GM23338 (cell line): ENCODE results near the gene TIMM17A. TPM values are rescaled to one million over a fixed set of nuclear protein-coding genes. Genes with fewer than 3 reads are reported as not detected.

Experiments used
- ATAC-seq: fragments of 200-7000 bp; cut with Tn5 transposase; 3 replicates; pipeline ENCODE4 v1.9.1; 2020
- DNase-seq: peaks from one replicate; pipeline ENCODE4 v3.0.0-alpha.2; 2015; ENCODE audit warnings: low spot score
- H2AFZ ChIP-seq: fragments of 200-600 bp; sonication (generic); 2 replicates; pipeline ENCODE4 v1.8.0; 2016; ENCODE audit warnings: antibody characterized with exemption, mild to moderate bottlenecking, moderate library complexity
- H3F3A ChIP-seq: fragments of 200-600 bp; sonication (generic); replicated peaks from 2 replicates; pipeline ENCODE4 v1.8.0; 2017; ENCODE audit warnings: antibody characterized with exemption, mixed run types, low read depth
- H3K27ac ChIP-seq: fragments of 200-600 bp; sonication (generic); 2 replicates; pipeline ENCODE4 v1.6.1; 2016; ENCODE audit warnings: low read depth
- H3K27me3 ChIP-seq: fragments of 200-600 bp; sonication (generic); 2 replicates; pipeline ENCODE4 v1.8.0; 2016; ENCODE audit warnings: mild to moderate bottlenecking, mixed run types, moderate library complexity; ENCODE audit not compliant: insufficient read depth
- H3K36me3 ChIP-seq: fragments of 200-600 bp; sonication (generic); 2 replicates; pipeline ENCODE4 v1.8.0; 2016; ENCODE audit warnings: mild to moderate bottlenecking; ENCODE audit not compliant: insufficient read depth
- H3K4me1 ChIP-seq: fragments of 200-600 bp; sonication (generic); 2 replicates; pipeline ENCODE4 v1.8.0; 2016; ENCODE audit warnings: mild to moderate bottlenecking, moderate library complexity; ENCODE audit not compliant: insufficient read depth
- H3K4me2 ChIP-seq: fragments of 200-600 bp; sonication (generic); 2 replicates; pipeline ENCODE4 v1.7.1; 2017; ENCODE audit warnings: mixed run types
- H3K4me3 ChIP-seq: fragments of 200-600 bp; sonication (generic); 2 replicates; pipeline ENCODE4 v1.6.1; 2016; ENCODE audit warnings: mixed run types
- H3K79me2 ChIP-seq: fragments of 200-600 bp; sonication (generic); replicated peaks from 2 replicates; pipeline ENCODE4 v1.8.0; 2017; ENCODE audit warnings: mild to moderate bottlenecking; ENCODE audit not compliant: insufficient read depth
- H3K9me2 ChIP-seq: fragments of 200-600 bp; sonication (generic); 2 replicates; pipeline ENCODE4 v1.8.0; 2017; ENCODE audit not compliant: insufficient read depth
- H4K20me1 ChIP-seq: fragments of 200-600 bp; sonication (generic); replicated peaks from 2 replicates; pipeline ENCODE4 v1.8.0; 2017; ENCODE audit warnings: mild to moderate bottlenecking; ENCODE audit not compliant: insufficient read depth
- H3K27ac Mint-ChIP-seq: 2 replicates; pipeline ENCODE4 v1.8.0; 2020; ENCODE audit warnings: inconsistent platforms, mild to moderate bottlenecking, moderate library complexity, mixed read lengths
- H3K27me3 Mint-ChIP-seq: 3 replicates; pipeline ENCODE4 v1.8.0; 2022; ENCODE audit warnings: low read depth, mild to moderate bottlenecking, moderate library complexity, mixed read lengths, inconsistent platforms; ENCODE audit not compliant: insufficient read depth, poor library complexity
- H3K36me3 Mint-ChIP-seq: 3 replicates; pipeline ENCODE4 v1.8.0; 2021; ENCODE audit warnings: low read depth, mild to moderate bottlenecking, inconsistent platforms, moderate library complexity, mixed read lengths
- H3K4me1 Mint-ChIP-seq: 3 replicates; pipeline ENCODE4 v1.8.0; 2020; ENCODE audit warnings: mild to moderate bottlenecking, inconsistent platforms, mixed read lengths
- H3K4me3 Mint-ChIP-seq: 3 replicates; pipeline ENCODE4 v1.8.0; 2021; ENCODE audit warnings: moderate library complexity, mild to moderate bottlenecking, inconsistent platforms, mixed read lengths
- H3K9me3 Mint-ChIP-seq: 3 replicates; pipeline ENCODE4 v1.8.0; 2020; ENCODE audit warnings: moderate library complexity, mild to moderate bottlenecking, inconsistent platforms, mixed read lengths
- CREB1 ChIP-seq: fragments of 250-450 bp; sonication (Bioruptor Pico); IDR thresholded peaks from 2 replicates; pipeline ENCODE4 v1.5.0; 2020; ENCODE audit warnings: low read depth, mild to moderate bottlenecking, moderate library complexity
- CTCF ChIP-seq, 2 experiments: fragments of 200-600 bp in 1 of 2; sonication (generic) in 1 of 2; conservative IDR thresholded peaks; 2 replicates each; pipeline versions ENCODE4 v1.5.1 to v1.6.1; 2016 to 2017; ENCODE audit warnings: antibody characterized with exemption in 2 of 2, low read depth in 2 of 2, mild to moderate bottlenecking in 2 of 2, moderate library complexity in 1 of 2
- EZH2 ChIP-seq: fragments of 200-600 bp; sonication (generic); IDR thresholded peaks from one replicate; pipeline ENCODE4 v1.8.0; 2017; ENCODE audit warnings: antibody characterized with exemption, mild to moderate bottlenecking, low read depth; ENCODE audit not compliant: unreplicated experiment
- EZH2phosphoT487 ChIP-seq: fragments of 200-600 bp; sonication (generic); IDR thresholded peaks from one replicate; pipeline ENCODE4 v1.8.1; 2018; ENCODE audit warnings: antibody characterized with exemption; ENCODE audit not compliant: unreplicated experiment
- JUNB ChIP-seq: IDR thresholded peaks from one replicate; pipeline ENCODE4 v1.6.1; 2016; ENCODE audit warnings: antibody characterized with exemption; ENCODE audit not compliant: unreplicated experiment
- NANOG ChIP-seq: IDR thresholded peaks from 2 replicates; pipeline ENCODE4 v1.6.1; 2016; ENCODE audit warnings: antibody characterized with exemption, borderline replicate concordance
- POLR2AphosphoS5 ChIP-seq: IDR thresholded peaks from 2 replicates; pipeline ENCODE4 v1.6.1; 2016; ENCODE audit warnings: antibody characterized with exemption, low read depth
- REST ChIP-seq: IDR thresholded peaks from one replicate; pipeline ENCODE4 v1.6.1; 2018; ENCODE audit warnings: antibody characterized with exemption; ENCODE audit not compliant: unreplicated experiment
- STAT1 ChIP-seq: IDR thresholded peaks from one replicate; pipeline ENCODE4 v1.6.1; 2016; ENCODE audit warnings: antibody characterized with exemption; ENCODE audit not compliant: unreplicated experiment
- ZNF114 ChIP-seq: fragments of 250-450 bp; sonication (Bioruptor Pico); IDR thresholded peaks from 2 replicates; pipeline ENCODE4 v1.5.0; 2020; ENCODE audit warnings: mild to moderate bottlenecking, moderate library complexity
- ZNF331 ChIP-seq: fragments of 250-450 bp; sonication (Bioruptor Pico); IDR thresholded peaks from 2 replicates; pipeline ENCODE4 v1.5.0; 2020; ENCODE audit warnings: low read depth, mild to moderate bottlenecking, moderate library complexity
- ZNF462 ChIP-seq: fragments of 250-450 bp; sonication (Bioruptor Pico); IDR thresholded peaks from 2 replicates; pipeline ENCODE4 v1.5.0; 2020; ENCODE audit warnings: mild to moderate bottlenecking, moderate library complexity
- polyA plus RNA-seq: library from polyadenylated mRNA; unstranded; fragments of >200 nt; fragmentation: Nextera tagmentation; extraction: Ambion mirVana; gene quantifications from 2 replicates; pipeline ENCODE4 v1.2.1, GENCODE V29; 2016
- total RNA-seq: library from RNA; depleted of rRNA; stranded (reverse); fragments of >200 nt; shearing (Covaris generic); gene quantifications from 2 replicates; pipeline ENCODE4 v1.2.3, GENCODE V29; 2014
- TF ChIP-seq, protein P1 (sequence below): IDR thresholded peaks from 2 replicates; pipeline ENCODE4 v1.6.1; 2016; ENCODE audit warnings: antibody characterized with exemption

Gene TIMM17A
- total and polyA plus RNA-seq, 2 experiments from 2014 or later = 38.5 to 60.0 TPM

DNA sequence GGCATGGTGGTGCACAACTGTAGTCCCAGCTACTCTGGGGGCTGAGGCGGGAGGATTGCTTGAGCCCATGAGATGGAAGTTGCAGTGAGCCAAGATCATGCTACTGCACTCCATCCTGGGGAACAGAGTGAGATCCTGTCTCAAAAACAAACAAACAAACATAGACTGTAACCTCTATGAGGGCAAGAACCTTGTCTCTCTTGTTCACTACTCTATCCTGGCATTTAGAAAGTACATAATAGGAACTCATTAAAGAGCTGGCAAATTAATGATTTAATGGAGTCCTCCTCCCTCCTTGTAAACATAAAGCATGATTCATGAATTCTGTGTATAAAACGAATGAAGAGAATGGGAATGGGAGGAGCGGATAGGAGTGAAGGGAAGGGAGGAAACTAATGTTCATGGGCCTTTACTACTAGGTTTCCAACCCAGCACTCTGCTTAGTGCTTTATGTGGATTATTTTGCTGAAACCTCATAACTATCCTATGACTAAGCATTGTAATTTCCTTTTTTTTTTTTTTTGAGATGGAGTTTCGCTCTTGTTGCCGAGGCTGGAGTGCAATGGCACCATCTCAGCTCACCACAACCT lies 17.6 kb upstream of the TIMM17A start:
- Histone ChIP-seq H3K79me2 (no peaks in the 10 kb centered on the region), H3K4me2 (no peak overlapping the region), H3K36me3 (no peaks in the 10 kb centered on the region), H3K9me2 (no peaks in the 10 kb centered on the region), H4K20me1 (no peaks in the 10 kb centered on the region), H3K4me1 (peaks cover 4% of the 10 kb centered on the region; the same call in 1 of the 2 replicates), H3K27ac (no peak overlapping the region), H3K4me3 (no peak overlapping the region), H3F3A (peaks cover 8% of the 10 kb centered on the region; the same call in 1 of the 2 replicates), H3K27me3 (no peaks in the 10 kb centered on the region), H2AFZ (no peak overlapping the region)
- TF ChIP-seq, protein P1, sequence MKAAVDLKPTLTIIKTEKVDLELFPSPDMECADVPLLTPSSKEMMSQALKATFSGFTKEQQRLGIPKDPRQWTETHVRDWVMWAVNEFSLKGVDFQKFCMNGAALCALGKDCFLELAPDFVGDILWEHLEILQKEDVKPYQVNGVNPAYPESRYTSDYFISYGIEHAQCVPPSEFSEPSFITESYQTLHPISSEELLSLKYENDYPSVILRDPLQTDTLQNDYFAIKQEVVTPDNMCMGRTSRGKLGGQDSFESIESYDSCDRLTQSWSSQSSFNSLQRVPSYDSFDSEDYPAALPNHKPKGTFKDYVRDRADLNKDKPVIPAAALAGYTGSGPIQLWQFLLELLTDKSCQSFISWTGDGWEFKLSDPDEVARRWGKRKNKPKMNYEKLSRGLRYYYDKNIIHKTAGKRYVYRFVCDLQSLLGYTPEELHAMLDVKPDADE = no peak
- TF ChIP-seq EZH2phosphoT487 = no peak
- TF ChIP-seq CREB1 = no peak
- no peak for TF ChIP-seq EZH2
- TF ChIP-seq ZNF462 (CRISPR knock-in tag) = no peak
- no peak for TF ChIP-seq REST
- no peak for TF ChIP-seq ZNF331 (CRISPR knock-in tag)
- no peak for TF ChIP-seq POLR2AphosphoS5
- TF ChIP-seq STAT1 = no peak
- TF ChIP-seq ZNF114 (CRISPR knock-in tag) = no peak
- no peak for TF ChIP-seq NANOG
- TF ChIP-seq CTCF (conservative IDR thresholded peaks at IDR 0.05; ENCODE audit: low read depth in 2 of 2) = no peak
- no peak for TF ChIP-seq JUNB
- Mint-ChIP-seq H3K27ac (no peak overlapping the region), H3K4me3 (no peak overlapping the region), H3K4me1 (peaks cover 8% of the 10 kb centered on the region), H3K9me3 (no peaks in the 10 kb centered on the region), H3K36me3 (no peaks in the 10 kb centered on the region), H3K27me3 (peaks cover 2% of the 10 kb centered on the region)
- ATAC-seq (no peak), DNase-seq (no peak)
